ENCODE data around the gene TRAF1. TPM values are rescaled to one million over a fixed set of nuclear protein-coding genes. Genes with fewer than 3 reads are reported as not detected.
"Not testable (repeated sequence)": the region's sequence is repeated elsewhere in the genome, so short reads cannot be mapped to it uniquely, and the experiment has no call there.

TRAF1 gene
- 1.1 and 4.4 TPM in 2 replicates for total RNA-seq

DNA sequence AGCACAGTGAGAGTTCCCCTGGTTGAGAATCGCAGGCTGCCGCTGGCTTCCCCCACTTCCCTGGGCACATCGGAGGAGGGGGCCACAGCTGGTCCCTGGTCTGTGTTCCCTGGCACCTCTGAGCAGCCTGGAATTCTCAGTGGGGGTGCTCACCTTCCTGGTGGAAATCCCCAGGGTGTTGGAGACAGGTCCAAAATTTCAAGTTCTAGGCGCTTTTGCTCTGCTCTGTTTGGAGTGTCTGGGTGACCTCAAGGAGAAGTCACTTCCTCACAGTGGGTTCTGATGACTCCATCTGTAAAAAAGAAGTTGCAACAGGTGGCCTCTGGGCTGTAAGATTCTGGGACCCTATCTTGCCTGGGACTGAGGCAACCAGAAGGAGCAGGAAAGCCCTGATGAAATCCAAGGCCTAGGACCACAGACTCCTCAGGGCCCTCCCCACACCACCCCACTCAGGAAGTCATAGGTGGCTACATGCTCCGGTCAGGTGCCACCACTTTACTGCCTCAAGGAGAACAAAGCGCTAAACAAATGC is at the start of gene TRAF1:
TSS of gene TRAF1 (minus strand) at position 400 of the 532 bp plus-strand sequence. CDS start 721 bp downstream, outside the sequence.
- peak; percentile 39 for DNase-seq

DNA sequence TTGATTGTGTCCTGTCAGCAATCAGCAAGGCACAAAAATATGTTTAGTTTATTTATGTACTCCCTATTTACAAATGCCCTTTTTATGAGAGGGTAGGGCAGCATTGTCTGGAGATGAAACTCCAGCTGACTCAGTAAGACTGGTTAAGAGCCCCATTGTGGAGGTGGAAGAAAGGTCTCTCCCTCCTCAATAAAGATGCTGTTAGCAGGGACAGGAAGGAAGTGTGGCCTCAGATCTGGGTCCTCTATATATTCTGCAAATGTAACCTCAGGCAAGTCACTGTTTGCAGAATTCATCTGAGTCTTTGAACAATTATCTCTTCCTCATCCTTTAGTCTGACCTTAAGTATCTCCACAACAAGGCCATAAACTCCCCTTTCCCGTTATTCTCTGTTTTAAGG is 48.3 kb upstream of the TRAF1 start:
- no peak for DNase-seq

GRCh38 chr9:120974181-120974580 is 47.6 kb upstream of the TRAF1 start:
- no peak for DNase-seq

DNA sequence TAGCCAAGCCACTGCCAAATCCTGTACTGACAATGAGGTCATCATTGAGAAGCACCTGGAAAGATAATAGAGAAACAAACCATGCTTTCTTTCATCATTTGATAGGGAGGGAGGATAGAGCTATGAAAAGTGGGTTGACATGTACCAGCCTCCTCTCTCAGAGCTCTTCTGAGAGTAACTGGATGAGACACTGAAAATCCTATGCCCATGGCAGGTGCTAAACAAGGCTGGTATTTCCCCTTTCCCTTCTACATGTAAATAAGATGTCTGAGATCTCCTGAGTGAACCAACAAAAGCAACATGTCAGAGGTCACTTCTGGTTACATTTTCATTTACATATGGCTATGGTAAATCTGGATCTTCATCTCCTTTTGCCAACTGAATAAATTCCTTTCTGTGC is 45.3 kb upstream of the TRAF1 start:
- no peak for DNase-seq

DNA sequence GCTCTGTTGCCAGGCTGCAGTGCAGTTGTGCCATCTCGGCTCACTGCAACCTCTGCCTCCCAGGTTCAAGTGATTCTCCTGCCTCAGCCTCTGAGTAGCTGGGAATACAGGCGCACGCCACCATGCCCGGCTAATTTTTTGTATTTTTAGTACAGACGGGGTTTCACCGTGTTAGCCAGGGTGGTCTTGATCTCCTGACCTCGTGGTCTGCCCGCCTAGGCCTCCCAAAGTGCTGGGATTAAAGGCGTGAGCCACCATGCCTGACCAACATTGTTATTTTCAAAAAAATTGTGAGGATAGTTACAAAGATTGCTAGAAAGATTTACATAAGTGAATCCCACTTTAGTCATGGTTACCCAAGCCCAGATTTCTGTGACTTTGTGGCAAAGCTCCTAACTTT is 44.9 kb upstream of the TRAF1 start:
- DNase-seq, result not testable (repeated sequence)

GRCh38 chr9:120970244-120970643 is 43.6 kb upstream of the TRAF1 start:
- no peak for DNase-seq

DNA sequence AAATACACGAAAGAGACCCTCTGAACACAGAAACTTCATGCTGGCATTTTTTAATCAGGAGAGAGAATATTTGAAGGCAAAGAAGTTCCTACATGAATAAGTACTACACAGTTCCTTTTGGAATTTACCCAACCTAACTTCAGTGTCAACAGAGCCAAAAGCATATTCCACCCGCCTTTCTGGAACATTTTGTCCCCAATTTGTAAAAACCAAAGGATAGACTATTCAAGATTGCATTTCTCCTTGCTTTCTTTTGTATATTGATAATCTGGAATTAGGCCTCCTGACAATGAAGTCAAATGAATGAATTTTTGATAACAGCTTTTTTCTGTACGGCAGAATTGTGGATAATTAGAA is 39.4 kb upstream of the TRAF1 start:
- DNase-seq, result no peak

- no peak for DNase-seq
These were observed 38.9 kb upstream of the TRAF1 start for GRCh38 chr9:120965344-120966012.

DNA sequence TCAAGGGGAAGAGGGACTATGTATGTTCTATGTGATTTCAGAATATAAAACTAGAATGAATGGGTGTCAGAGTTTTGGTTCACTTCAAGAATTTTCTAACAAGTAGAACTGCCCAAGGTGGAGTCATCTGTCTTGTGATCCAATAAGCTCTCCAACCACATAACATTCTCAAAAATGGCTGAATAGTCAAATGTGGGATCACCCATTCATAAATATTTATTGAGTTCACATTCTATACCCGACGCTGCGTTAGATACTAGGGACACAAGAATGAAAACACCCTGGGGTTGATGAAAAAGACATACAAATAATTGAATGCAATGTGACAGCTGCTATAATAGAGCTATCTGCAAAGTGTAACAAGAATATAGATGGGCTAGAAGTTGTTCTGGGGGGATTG is 35.3 kb upstream of the TRAF1 start:
- no peak for DNase-seq

DNA sequence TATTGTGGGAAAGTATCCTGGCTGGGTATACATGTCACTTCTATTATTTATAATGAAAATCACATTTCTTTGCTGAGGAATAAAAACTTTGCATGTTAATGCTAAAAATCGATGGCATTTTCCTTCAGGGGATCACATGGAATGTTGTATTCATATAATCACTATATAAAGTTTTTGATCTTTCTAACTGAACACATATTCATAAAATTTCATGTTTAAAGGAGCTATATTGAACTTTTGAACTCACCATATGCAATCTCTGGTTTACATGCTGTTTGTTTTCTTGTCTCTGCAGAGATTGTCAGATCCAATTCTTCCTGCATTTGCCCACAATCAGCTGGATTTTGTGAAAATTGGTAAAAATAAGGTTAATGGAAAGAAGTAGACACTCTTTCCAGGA is 33.4 kb upstream of the TRAF1 start:
- DNase-seq, result no peak

- no peak for DNase-seq
These were observed 30.3 kb upstream of the TRAF1 start for GRCh38 chr9:120956862-120957261.

GRCh38 chr9:120951960-120952618 is 25.5 kb upstream of the TRAF1 start:
- peak; percentile 40 for DNase-seq

DNA sequence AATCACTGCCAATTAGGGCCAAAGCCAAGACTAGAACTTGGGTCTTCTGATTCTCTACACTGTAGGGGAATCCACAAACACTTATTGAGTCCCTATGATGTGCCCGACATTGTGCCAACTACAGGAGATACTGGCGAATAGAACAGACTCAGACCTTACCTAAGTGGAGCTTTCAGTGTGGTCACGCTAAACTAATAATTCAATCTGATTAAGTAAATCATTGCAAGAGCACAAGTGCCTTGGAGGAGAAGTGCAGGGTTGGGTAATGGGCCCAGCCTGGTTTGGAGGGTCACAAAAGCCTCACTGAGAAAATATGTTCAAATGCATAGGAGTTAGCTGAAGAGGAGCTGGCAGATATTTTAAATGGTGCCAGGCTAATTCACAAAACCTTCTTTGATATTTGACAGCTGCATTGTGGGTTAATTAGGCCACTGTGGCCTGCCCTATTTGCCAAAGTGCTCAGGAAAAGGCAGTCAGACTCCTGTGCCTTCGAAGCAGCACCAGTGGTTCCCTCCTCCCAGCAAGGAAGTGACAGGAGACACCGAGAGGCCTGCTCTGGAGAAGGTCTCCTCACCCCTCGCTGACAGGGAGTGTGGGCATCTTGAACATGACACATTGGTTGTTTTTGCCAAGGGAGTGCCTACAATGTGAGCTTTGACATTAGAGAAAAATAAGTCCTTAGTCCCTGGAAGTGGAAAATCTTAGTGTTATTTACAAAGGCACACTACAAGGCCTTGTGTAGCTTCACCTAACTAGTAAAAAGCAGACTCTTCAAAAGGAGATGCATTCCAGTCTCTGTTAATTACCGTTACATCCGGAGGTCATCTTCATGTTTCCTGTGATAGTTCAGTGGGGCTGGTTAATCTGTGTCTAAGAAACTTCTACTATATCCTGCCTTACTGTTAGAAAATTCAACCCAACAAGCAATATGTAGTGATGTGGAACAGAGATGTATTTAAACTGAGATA is 24.1 kb upstream of the TRAF1 start:
- DNase-seq, result peak; percentile 86

DNA sequence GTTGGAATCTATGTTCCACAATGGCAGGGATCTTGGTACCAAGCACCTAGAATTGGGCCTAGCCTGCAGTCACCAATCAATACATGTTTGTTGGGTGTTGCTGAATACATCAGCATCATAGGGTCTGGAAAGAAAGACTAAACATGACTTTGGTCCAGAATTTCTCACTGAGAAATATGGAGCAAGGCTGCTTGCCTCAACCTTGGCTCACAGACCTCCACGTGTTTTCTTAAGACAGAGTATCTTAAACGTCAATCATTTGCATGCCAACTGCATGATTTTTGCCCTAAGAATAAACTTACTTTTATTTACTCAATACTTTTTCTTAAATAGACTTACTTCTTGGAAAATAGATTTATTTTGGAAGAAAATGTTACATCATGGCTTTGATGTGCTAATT is 22.7 kb upstream of the TRAF1 start:
- DNase-seq, result no peak

- no peak for DNase-seq
These were observed 22.2 kb upstream of the TRAF1 start for GRCh38 chr9:120948824-120949223.

DNA sequence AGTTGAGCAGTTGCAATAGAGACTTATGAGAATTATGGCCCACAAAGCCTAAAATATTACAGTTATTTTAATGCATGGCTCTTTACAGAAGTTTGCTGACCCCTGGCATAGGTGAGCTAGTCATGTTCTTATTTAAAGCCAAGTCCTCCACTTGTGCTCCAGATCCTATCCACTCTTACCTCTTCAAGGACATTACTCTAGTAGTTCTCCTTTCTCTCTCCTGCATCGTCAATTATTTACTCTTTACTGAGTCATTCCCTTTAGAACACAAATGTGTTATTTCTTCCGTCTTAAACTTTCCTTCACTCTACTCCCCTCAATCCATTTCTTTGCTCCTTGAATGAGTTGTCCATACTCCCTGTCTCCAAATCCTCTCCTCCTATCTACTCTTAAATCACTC is 20.6 kb upstream of the TRAF1 start:
- DNase-seq, result no peak

DNA sequence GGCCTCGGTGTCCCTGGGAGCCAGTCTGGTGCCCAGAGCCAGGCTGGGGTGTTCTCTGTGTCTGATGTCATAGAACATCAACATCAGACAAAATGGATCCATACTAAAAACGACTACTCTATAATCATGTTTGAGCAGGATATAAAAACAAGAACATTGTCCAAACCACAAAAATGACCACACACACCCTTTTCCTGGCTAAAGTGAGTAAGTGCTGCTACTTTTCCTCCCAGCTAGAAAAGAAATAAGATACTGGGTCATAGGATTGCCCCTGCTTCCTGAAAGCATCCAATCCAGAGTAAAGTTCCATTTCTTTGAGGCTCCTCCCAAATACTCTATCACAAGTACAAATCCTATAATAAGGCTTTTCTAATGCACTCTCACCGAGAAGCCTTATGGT is 19.7 kb upstream of the TRAF1 start:
- DNase-seq, result peak; percentile 43

- DNase-seq, result no peak
These were observed 18.4 kb upstream of the TRAF1 start for GRCh38 chr9:120944948-120945347.

DNA sequence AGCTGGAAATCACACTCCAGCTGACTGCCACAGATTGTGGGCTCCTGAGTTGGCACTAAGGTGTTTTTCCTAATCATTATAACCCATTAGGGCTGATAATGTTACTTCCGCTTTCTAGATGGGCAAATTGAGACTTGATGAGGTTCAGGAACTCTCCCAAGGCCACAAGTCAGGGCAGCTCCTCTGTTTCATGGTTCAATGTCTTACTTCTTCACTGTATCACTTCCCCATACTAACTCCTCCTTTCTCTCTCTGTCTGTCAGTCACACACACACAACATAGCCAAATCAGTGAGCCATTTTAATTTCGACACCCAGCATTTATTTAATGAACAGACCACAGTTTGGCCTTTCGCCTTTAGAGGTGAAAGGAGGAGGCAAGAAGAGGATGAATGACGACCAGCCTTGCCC is 17.8 kb upstream of the TRAF1 start:
- no peak for DNase-seq

- peak; percentile 46 for DNase-seq
These were observed 15.8 kb upstream of the TRAF1 start for GRCh38 chr9:120942186-120943001.

DNA sequence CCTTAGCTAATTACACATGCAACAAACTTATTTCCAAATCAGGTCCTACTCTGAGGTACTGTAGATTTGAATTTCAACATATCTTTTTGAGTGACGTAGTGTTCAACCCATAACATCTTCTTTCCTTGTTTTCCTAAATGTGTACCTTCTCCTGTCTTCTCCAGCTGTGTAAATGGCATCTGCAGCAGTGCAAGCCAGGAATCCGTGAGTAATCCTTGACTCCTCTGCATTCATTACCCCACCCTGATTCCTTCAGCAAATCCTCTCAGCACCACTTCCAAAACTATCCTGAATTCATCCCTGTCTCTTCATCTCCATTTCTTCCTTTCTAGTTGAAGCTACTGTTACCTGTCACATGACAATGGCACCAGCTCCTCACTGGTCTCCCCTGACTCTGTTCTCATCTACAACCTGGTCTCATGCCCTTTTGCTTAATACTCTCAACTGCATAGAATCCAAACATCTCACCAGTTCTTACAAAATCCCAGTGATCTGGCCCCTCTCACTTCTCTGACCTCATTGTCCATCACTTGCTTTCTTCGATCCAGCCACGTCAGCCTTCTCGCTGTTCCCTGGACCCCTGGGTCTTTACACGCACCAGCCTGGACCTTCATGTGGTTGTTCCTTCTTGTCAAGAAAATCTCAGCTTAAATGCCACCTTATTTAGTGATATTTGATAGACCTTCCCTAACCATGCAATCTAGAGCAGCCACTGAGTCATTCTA is 14.6 kb upstream of the TRAF1 start:
- DNase-seq, result no peak

GRCh38 chr9:120940573-120940972 is 14.0 kb upstream of the TRAF1 start:
- DNase-seq, result no peak

Data from dermis blood vessel endothelial cell (primary cell).